ENCODE measurements around the gene MRPL34. TPM values are rescaled to one million over a fixed set of nuclear protein-coding genes. Genes with fewer than 3 reads are reported as not detected.
A peak's percentile ranks its signal among the peaks of the same experiment; 100 is the strongest.

Gene MRPL34
- total and polyA plus RNA-seq, 7 donors = 105 to 558 (median 217) TPM

DNA sequence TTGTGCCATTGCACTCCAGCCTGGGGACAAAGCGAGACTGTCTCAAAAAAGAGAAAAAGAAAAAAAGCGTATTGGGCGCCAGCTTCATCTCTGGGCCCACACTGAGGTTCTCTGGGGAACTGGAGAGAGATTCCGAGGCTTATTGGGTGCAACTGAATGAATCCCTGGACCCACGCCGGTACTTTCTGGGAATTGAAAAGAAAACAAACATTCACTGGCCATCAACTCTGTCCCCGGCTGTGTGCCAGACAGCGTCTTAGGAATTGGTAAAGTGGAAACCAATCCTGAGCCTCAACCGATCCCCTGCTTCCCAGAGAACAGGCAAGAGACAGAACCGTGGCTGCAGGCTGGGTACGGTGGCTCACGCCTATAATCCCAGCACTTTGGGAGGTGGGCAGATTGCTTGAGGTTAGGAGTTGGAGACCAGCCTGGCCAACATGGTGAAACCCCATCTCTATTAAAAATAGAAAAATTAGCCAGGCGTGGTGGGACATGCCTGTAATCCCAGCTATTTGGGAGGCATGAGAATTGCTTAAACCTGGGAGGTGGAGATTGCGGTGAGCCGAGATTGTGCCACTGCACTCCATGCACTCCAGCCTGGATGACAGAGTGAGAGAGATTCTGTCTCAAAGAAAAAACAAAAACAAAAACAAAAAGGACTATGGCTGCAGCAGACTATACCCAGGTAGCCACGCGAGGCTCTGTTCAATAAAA lies 20.4 kb downstream of the MRPL34 start:
- Histone ChIP-seq H3K4me3 (no peak overlapping the region), H3K4me1 (no peaks in the 10 kb centered on the region), H3K27me3 (ENCODE audit: insufficient read depth in 3 of 3, low read length in 2 of 3) (no peaks in the 10 kb centered on the region), H3K9me3 (no peaks in the 10 kb centered on the region), H3K27ac (no peak overlapping the region), H3K36me3 (ENCODE audit: insufficient read depth in 1 of 2, low read depth in 1 of 2) (peaks cover 3 to 60% of the 10 kb centered on the region in 2 donors)
- ATAC-seq = peak in 1 of 4 donors; percentile 12
- intact Hi-C loops (cut with DNase I) = no loop called here
- DNase-seq = no peak
- 69 to 85% (median 77%) methylated on average over 17 of the region's 17 CpGs for whole genome bisulfite sequencing, 3 donors
- TF ChIP-seq, protein P1, sequence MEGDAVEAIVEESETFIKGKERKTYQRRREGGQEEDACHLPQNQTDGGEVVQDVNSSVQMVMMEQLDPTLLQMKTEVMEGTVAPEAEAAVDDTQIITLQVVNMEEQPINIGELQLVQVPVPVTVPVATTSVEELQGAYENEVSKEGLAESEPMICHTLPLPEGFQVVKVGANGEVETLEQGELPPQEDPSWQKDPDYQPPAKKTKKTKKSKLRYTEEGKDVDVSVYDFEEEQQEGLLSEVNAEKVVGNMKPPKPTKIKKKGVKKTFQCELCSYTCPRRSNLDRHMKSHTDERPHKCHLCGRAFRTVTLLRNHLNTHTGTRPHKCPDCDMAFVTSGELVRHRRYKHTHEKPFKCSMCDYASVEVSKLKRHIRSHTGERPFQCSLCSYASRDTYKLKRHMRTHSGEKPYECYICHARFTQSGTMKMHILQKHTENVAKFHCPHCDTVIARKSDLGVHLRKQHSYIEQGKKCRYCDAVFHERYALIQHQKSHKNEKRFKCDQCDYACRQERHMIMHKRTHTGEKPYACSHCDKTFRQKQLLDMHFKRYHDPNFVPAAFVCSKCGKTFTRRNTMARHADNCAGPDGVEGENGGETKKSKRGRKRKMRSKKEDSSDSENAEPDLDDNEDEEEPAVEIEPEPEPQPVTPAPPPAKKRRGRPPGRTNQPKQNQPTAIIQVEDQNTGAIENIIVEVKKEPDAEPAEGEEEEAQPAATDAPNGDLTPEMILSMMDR (IDR thresholded peaks at IDR 0.05) = no peak

DNA sequence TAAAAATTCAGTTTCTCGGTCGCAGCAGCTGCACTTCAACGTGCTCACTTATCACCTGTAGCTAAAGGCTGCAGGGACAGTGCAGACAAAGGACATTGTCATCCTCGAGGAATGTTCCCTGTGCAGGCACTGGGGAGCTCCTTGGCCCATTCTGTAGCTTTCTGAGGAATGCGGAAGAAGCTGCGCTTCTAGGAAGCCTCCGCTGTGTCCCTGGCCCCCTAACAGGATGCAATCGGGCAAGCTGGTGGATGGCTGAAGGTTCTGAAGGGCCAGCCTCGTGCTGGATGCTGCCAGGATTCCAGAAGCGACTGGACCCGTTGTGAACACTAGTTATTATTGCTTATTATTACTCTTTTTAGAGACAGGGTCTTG lies 20.9 kb downstream of the MRPL34 start:
- Histone ChIP-seq H3K9me3 (no peaks in the 10 kb centered on the region), H3K36me3 (ENCODE audit: insufficient read depth in 1 of 2, low read depth in 1 of 2) (peaks cover 1 to 55% of the 10 kb centered on the region in 2 donors), H3K27me3 (ENCODE audit: insufficient read depth in 3 of 3, low read length in 2 of 3) (no peaks in the 10 kb centered on the region), H3K4me3 (no peak overlapping the region), H3K27ac (no peak overlapping the region), H3K4me1 (no peaks in the 10 kb centered on the region)
- intact Hi-C loops (cut with DNase I) = no loop called here
- DNase-seq (no peak), ATAC-seq (no peak)
- TF ChIP-seq, protein P1 (IDR thresholded peaks at IDR 0.05) = no peak
- WGBS, 3 donors = 76 to 81% (median 80%) methylated on average over 11 of the region's 11 CpGs

DNA sequence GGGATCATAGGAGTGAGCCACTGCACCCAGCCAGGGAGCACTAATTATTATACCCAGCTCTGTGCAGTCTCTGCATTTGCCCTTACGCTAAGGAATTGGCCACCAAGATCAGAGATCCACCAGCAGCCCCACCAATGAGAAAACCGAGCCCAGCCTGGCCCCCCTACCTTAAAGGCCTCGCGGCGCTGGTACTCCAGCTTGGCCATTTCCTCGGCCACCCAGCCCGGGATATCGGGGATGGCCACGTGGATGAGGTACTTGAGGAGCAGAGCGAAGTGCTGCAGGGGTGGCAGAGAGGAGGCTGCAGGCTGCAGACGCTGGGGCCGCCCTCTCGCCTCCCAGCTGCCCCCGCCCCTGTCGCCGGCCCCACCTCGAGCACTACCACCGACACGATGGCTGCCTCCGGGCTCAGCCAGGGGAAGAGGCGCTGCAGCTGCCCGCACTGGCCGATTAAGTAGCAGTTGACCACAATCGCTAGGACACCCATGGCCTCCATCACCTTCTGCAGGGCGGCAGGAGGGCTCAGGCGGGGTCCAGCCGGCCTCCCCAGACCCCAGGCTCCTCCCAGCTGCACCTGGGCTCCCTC lies 21.5 kb downstream of the MRPL34 start:
- Histone ChIP-seq H3K36me3 (ENCODE audit: insufficient read depth in 1 of 2, low read depth in 1 of 2) (peaks cover 0 to 52% of the 10 kb centered on the region in 2 donors), H3K27me3 (ENCODE audit: insufficient read depth in 3 of 3, low read length in 2 of 3) (no peaks in the 10 kb centered on the region), H3K4me1 (no peaks in the 10 kb centered on the region), H3K27ac (no peak overlapping the region), H3K9me3 (no peaks in the 10 kb centered on the region), H3K4me3 (no peak overlapping the region)
- TF ChIP-seq, protein P1 (IDR thresholded peaks at IDR 0.05) = no peak
- 90 to 93% (median 90%) methylated on average over 26 to 27 of the region's 27 CpGs for WGBS, 3 donors
- intact Hi-C loops (cut with DNase I) = no loop called here
- ATAC-seq (no peak), DNase-seq (no peak)

DNA sequence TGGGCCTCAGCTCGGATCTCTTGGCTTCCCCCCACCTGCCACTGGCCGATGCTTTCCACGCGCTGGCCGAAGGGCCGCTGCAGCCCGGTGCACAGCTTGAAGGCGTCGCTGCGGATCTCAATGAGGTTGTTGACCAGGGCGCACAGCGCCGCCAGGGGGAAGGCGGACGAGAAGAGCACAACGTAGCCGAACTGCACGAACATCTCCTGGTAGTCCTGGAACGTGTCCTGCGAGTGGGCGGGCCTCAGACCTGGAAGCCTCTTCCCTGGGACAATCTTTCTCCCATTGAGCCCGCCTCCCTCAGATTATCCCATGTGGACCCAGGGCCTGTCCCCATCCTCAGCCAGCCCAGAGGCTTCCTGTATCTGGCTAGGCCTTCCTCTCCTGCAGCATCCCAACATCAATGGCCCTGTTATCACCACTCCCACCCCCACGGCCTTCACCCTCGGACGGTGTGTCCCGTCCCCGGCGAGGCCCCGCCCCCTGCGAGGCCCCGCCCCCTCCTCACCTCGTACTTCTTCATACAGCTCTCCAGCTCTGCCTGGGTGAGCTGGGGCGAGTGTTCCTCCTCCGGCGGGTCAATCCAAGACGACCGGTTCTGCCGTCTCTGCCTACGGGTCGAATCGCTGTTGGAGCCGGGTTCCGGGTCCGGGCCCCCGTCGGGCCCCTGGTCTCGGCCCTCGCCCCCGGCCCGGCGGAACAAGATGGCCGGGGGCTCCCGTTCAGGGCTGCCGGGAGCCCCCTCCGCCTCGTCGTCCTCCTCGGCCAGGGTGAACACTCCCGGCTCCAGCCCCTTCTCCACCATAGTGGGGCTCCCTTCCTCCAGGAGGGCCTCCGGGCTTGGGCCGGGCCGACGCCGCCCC lies 22.2 kb downstream of the MRPL34 start:
- WGBS, 3 donors = 62 to 64% (median 63%) methylated on average over 55 to 64 of the region's 64 CpGs
- Histone ChIP-seq H3K27me3 (ENCODE audit: insufficient read depth in 3 of 3, low read length in 2 of 3) (no peaks in the 10 kb centered on the region), H3K4me3 (peak overlapping the region; percentile 16), H3K36me3 (ENCODE audit: insufficient read depth in 1 of 2, low read depth in 1 of 2) (peaks cover 0 to 47% of the 10 kb centered on the region in 2 donors), H3K27ac (no peak overlapping the region), H3K9me3 (no peaks in the 10 kb centered on the region), H3K4me1 (no peaks in the 10 kb centered on the region)
- intact Hi-C loops (cut with DNase I) = no loop called here
- ATAC-seq (peak in 2 of 4 donors; percentile 22 to 25), DNase-seq (no peak)
- TF ChIP-seq, protein P1 (IDR thresholded peaks at IDR 0.05) = no peak
